Left lung (tissue), 10 donors: ENCODE measurements around the gene PARVB. TPM values are rescaled to one million over a fixed set of nuclear protein-coding genes. Genes with fewer than 3 reads are reported as not detected.

ENCODE experiments used
- ATAC-seq: fragments of 200-7000 bp; cut with Tn5 transposase; one replicate; pipeline ENCODE4 v1.9.1; 2020; ENCODE audit warnings: moderate library complexity
- DNase-seq, 4 donors: peaks; one replicate each; pipeline ENCODE4 v3.0.0-alpha.2; 2013 to 2020
- H3K27ac ChIP-seq, 2 donors: fragments of 200-600 bp; sonication (generic) in 1 of 2; one replicate each; pipeline versions ENCODE4 v1.5.0 to v1.8.0; 2020 to 2021
- H3K27me3 ChIP-seq, 2 donors: fragments of 200-600 bp; sonication (generic) in 1 of 2; one replicate each; pipeline versions ENCODE4 v1.5.0 to v1.8.0; 2020 to 2021
- H3K36me3 ChIP-seq, 2 donors: fragments of 200-600 bp; sonication (generic) in 1 of 2; one replicate each; pipeline versions ENCODE4 v1.5.0 to v1.8.0; 2020 to 2021
- H3K4me1 ChIP-seq, 2 donors: fragments of 200-600 bp; one replicate each; pipeline ENCODE4 v1.8.0; 2021
- H3K4me3 ChIP-seq, 2 donors: fragments of 200-600 bp; sonication (generic) in 1 of 2; one replicate each; pipeline versions ENCODE4 v1.5.0 to v1.8.0; 2020 to 2021; ENCODE audit warnings: mild to moderate bottlenecking in 1 of 2
- H3K9me3 ChIP-seq, 2 donors: fragments of 200-600 bp; sonication (generic) in 1 of 2; one replicate each; pipeline versions ENCODE4 v1.5.0 to v1.8.0; 2020 to 2021
- intact Hi-C, 2 donors: fragments of 100-400 bp; cut with DNase I; formaldehyde crosslinking; loops; one replicate each; pipeline versions ENCODE4 v1.11.2 to v1.14.2; 2022
- polyA plus RNA-seq, 6 donors: library from polyadenylated mRNA; unstranded; fragments of 120-200 nt; gene quantifications; one replicate each; pipeline ENCODE4 v1.2.1, GENCODE V29; 2013; ENCODE audit not compliant: insufficient read length in 6 of 6
- total RNA-seq, 2 donors: library from RNA; stranded (reverse); fragmentation: NEBNext Ultra II Directional; extraction: Animal tissue kit (Norgen Biotek cat#: 25700); gene quantifications; one replicate each; pipeline ENCODE4 v1.2.1, GENCODE V29; 2021
- TF ChIP-seq, protein P1 (sequence below), 2 donors: fragments of 200-600 bp; sonication (generic) in 1 of 2; IDR thresholded peaks; one replicate each; pipeline versions ENCODE4 v1.5.0 to v1.8.0; 2021; ENCODE audit warnings: antibody characterized with exemption in 2 of 2
- donor health status: DM: no; HTN: yes; CAD: no.
- donor health status: DM: no; HTN: no; CAD: no.

The PARVB gene
- total and polyA plus RNA-seq, 8 donors = 31.7 to 53.7 (median 34.0) TPM

DNA sequence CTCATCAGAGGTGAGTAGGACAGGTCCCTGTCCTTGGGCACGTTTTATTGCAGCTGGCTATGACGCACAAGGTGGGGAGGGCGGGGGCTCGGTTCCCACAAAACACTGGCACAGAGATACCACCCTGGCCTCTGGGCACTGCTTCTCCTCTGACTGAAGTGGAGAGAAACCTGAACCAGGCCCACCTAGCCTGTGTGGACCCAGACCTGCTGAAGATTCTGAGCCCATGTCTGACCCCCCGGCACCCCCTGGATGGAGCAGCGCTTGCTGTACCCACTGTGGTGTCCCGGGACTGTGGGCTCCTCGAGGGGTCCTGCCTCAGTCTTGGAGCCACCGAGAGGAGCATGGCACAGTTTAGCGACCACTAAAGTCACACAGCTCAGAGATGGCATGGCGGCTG, 72.6 kb downstream of the PARVB start:
- Histone ChIP-seq H3K27ac (no peak overlapping the region), H3K36me3 (peaks cover 0 to 61% of the 10 kb centered on the region in 2 donors), H3K4me3 (no peak overlapping the region), H3K27me3 (no peaks in the 10 kb centered on the region), H3K4me1 (no peaks in the 10 kb centered on the region), H3K9me3 (no peaks in the 10 kb centered on the region)
- intact Hi-C loops = no loop called here
- TF ChIP-seq, protein P1, sequence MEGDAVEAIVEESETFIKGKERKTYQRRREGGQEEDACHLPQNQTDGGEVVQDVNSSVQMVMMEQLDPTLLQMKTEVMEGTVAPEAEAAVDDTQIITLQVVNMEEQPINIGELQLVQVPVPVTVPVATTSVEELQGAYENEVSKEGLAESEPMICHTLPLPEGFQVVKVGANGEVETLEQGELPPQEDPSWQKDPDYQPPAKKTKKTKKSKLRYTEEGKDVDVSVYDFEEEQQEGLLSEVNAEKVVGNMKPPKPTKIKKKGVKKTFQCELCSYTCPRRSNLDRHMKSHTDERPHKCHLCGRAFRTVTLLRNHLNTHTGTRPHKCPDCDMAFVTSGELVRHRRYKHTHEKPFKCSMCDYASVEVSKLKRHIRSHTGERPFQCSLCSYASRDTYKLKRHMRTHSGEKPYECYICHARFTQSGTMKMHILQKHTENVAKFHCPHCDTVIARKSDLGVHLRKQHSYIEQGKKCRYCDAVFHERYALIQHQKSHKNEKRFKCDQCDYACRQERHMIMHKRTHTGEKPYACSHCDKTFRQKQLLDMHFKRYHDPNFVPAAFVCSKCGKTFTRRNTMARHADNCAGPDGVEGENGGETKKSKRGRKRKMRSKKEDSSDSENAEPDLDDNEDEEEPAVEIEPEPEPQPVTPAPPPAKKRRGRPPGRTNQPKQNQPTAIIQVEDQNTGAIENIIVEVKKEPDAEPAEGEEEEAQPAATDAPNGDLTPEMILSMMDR (IDR thresholded peaks at IDR 0.05) = no peak
- DNase-seq (peak in 1 of 4 donors; percentile 37), ATAC-seq (no peak)

DNA sequence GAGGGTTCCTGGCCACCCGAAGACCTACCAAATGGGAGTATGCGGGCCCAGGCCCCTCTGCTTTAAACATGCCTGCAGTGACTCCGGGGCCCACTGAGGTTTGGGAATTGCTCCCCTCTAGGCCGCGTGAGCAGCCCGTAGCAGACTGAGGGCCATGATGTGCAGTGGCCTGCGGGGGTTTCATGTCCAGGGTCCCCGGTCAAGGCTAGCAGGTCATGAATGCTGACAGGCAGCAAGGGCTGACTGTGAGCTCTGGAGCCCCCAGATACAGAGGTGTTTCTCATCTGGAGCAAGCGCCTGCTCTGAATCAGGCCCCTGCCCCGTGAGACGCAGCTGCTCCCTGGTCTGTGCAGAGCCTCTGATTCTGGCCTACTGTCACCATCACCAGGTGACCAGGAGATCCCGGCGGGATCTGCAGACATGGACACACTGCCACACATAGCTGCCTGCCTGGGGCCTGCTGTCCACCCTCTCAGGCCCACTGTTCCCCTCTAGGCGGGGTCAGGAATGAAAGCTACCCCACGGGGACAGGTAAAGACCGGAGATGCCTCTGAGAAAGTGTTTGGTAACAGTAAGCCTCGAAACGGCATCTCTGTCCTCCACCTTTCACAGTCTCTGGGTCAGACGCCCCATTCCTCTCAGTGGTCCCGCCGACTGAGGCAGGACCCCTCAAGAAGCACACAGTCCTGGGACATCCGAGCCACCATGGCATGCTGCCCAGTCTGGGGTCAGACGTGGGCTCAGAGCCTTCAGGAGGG, 73.3 kb downstream of the PARVB start:
- H3K4me3 ChIP-seq = no peak overlapping the region
- intact Hi-C loops = no loop called here
- TF ChIP-seq, protein P1 (IDR thresholded peaks at IDR 0.05) = no peak
- no peaks in the 10 kb centered on the region for H3K27me3 ChIP-seq
- DNase-seq = peak in 1 of 4 donors; percentile 39
- no peaks in the 10 kb centered on the region for H3K4me1 ChIP-seq
- no peak for ATAC-seq
- H3K36me3 ChIP-seq = peaks cover 0 to 65% of the 10 kb centered on the region in 2 donors
- no peaks in the 10 kb centered on the region for H3K9me3 ChIP-seq
- no peak overlapping the region for H3K27ac ChIP-seq

DNA sequence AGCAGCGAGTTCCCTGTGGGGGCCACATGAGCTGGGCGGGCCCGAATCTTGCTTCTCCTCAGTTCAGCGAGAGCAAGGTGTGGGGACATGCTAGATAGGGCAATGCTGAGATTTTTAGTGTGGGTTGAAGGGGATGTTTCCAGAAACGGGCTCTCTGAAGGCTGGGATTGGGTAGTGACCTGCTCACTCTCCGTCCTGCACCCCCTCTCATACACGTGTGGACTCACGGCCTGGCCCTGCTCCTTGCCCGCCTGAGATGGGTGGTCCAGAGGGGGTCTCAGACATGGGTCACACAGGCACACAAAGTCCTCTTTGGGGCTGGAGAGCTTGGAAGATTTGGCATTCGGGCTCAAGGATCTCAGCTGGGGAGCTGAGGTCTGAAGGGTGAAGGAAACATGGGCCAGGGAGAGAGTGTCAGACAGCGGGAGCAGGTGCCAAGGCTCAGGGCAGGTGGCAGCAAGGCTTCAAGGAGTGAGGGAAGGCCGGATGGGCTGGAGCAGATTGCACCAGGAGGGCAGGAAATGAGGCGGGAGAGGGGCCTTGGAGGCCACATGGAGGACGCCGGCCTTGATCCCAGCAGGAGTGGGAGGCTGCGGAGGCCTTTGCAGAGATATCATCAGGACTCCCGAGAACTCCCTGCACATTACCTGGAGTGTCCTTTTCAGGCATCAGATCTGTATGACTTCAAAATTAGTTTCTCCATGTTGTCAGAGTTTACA, 74.1 kb downstream of the PARVB start:
- Histone ChIP-seq H3K27me3 (no peaks in the 10 kb centered on the region), H3K27ac (peak overlapping the region in 1 of 2 donors; percentile 18), H3K4me1 (no peaks in the 10 kb centered on the region), H3K36me3 (peaks cover 0 to 62% of the 10 kb centered on the region in 2 donors), H3K9me3 (no peaks in the 10 kb centered on the region), H3K4me3 (no peak overlapping the region)
- ATAC-seq (no peak), DNase-seq (peak in 1 of 4 donors; percentile 55)
- intact Hi-C loops = no loop called here
- TF ChIP-seq, protein P1 (IDR thresholded peaks at IDR 0.05) = no peak

DNA sequence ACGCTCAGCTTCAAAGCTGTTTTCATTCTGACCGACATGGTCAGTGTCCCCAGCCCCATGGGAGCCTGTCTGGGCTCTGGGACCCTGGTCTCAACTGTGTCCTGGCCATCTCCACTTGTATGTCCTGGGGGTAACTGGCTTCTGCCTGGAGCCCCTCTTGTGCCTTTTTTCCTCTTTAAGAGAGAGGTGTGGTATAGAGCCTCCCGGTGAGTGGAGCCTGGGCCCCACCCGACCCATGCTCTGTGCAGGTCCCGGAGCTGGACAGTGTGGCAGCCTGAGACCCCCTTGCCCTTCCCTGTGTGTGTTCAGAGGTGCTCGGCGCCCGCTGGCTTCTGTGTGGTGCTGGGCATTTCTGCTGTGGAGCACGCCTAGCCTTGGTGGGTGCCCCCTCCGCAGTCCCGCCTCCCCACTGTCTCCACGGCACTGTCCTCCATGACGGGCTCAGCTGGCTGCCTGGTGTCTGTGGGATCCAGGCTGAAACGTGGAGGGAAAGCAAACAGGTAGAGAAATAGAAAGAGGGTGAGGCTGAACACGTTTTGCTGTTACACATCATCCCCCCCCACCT, 74.9 kb downstream of the PARVB start:
- Histone ChIP-seq H3K36me3 (peaks cover 0 to 71% of the 10 kb centered on the region in 2 donors), H3K4me3 (no peak overlapping the region), H3K27ac (peak overlapping the region in 1 of 2 donors; percentile 18), H3K4me1 (no peaks in the 10 kb centered on the region), H3K9me3 (no peaks in the 10 kb centered on the region), H3K27me3 (no peaks in the 10 kb centered on the region)
- DNase-seq (peak in 1 of 4 donors; percentile 76), ATAC-seq (no peak)
- TF ChIP-seq, protein P1 (IDR thresholded peaks at IDR 0.05) = no peak
- intact Hi-C loops = no loop called here

DNA sequence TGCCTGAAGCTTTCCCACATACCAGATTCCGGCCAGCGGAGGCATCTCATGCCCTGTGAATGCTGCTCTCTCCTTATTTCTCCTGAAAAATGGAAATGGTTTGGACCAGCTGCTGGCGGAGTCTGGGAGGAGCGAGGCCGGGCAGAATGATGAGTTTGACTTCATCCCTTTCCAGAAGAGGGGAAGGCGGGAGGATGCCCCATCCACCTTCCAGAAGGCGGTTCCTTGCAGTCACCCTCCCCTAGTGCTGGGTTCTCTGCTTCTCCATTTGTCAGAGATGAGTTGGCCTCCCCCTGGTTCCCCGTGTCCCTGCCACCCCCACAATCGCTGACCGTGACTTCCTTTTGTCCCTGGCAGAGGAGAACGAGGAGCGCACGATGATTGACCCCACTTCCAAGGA, 75.6 kb downstream of the PARVB start:
- ATAC-seq (no peak), DNase-seq (peak in 1 of 4 donors; percentile 22)
- Histone ChIP-seq H3K27ac (no peak overlapping the region), H3K9me3 (no peaks in the 10 kb centered on the region), H3K36me3 (peaks cover 0 to 73% of the 10 kb centered on the region in 2 donors), H3K4me3 (no peak overlapping the region), H3K4me1 (no peaks in the 10 kb centered on the region), H3K27me3 (no peaks in the 10 kb centered on the region)
- intact Hi-C loops = no loop called here
- TF ChIP-seq, protein P1 (IDR thresholded peaks at IDR 0.05) = no peak
